HG02610 (cell line): Measurements from ENCODE around the gene SEL1L3.
"Not testable (repeated sequence)": the region's sequence is repeated elsewhere in the genome, so short reads cannot be mapped to it uniquely, and the experiment has no call there.

Source experiments
- ATAC-seq: cut with Tn5 transposase; IDR thresholded peaks from one replicate; pipeline ENCODE4 v1.9.1; 2021; ENCODE audit warnings: mild to moderate bottlenecking, moderate library complexity; ENCODE audit not compliant: unreplicated experiment

The SEL1L3 gene

DNA sequence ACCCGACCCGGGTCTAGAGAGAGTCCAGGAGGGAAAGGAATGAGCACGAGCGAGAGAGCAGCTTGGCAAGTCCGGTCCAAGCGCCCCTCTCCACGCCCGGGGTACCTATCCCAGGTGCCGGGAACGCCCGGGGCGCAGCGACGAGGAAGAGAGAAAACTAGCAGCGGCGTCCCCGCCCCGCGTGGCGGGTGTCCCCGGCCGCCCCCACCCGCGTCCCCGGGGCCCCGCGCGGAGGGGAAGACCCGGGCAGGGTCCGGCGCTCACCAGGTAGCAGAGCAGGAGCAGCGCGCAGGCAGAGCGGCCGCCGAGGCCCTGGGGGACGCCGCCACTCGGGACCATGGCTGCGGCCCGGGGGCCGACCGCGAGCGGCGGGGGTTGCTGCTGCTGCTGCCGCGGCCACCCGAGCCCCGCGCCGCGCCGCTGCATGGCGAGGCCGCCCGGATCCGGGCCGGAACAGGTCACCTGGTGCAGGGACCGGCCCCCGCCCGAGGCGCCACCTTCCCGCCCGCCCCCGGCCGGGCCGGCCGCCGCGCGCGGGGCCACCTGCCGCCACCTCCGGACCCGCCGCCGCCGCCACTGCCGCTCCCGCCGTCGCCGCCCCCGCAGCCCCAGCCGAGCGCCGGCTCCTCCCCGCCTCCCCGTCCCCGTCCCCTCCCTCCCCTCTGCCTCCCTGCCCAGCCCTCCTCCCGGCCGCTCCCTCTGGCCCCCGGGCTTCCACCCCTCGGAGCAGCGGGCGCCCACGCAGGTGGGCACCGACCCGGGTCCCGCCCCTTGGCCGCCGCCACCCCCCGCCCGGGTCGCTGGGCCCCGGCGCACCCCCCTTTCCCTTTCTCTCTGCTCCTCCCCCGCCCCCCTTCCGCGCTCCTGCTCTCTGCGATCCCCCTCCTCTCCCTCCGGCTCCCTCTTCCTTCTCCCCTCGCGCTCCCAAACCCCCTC, at the start of gene SEL1L3:
TSS of gene SEL1L3 (minus strand) at position 578 of the 936 bp plus-strand sequence. CDS start at position 426, 152 bp downstream.
- peak; percentile 37 for ATAC-seq

DNA sequence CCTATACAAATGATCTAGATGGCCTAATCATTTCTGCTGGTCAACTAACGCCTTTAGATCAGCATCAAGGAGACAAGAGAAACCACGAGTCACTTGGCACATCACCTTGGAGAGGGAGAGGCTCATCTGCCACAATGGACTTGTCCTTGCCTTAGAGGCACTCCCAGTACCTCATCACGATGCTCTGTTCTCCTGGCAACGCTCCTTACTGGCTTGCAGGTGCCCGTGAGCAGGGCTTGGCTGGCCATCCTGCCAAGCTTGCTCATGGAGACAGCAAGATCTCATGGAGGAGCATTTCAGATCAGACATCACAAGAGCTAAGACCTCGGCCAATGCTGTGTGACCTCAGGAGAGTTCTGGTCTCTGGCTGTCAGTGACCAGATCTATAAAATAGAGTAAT, 48.6 kb upstream of the SEL1L3 start:
- no peak for ATAC-seq

DNA sequence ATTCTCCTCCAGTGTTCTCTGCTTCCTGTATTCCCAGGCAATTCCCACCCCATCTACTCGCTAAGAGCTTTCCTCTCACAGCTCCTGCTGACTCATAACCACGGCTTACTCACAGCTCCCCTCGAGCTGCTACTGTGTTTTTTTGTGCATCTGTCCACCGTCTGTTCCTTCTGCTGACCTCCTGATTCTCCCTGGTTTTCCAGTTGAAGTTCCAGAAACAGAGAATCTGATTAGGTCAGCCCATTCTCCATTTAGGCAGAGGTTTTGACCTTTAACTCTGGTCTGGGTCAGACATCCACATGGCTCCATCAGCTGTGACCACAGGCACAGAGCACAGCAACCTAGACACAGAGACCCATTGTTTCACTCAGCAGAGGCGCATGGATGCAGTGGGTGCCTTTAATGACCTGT, 45.7 kb upstream of the SEL1L3 start:
- no peak for ATAC-seq

DNA sequence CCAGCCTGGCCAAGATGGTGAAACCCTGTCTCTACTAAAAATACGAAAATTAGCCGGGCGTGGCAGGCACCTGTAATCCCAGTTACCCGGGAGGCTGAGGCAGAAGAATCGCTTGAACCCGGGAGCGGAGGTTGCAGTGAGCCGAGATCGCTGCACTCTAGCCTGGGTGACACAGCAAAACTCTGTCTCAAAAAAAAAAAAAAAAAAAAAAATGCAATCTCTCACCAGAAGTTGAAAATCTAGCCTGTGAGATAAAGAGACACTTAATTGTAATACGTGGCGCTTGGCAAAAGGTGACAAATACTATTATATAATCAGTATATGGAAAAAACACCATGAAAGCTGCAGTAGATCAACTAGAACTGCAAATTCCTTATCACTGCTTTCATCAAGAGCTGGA, 43.3 kb upstream of the SEL1L3 start:
- ATAC-seq, result not testable (repeated sequence)

DNA sequence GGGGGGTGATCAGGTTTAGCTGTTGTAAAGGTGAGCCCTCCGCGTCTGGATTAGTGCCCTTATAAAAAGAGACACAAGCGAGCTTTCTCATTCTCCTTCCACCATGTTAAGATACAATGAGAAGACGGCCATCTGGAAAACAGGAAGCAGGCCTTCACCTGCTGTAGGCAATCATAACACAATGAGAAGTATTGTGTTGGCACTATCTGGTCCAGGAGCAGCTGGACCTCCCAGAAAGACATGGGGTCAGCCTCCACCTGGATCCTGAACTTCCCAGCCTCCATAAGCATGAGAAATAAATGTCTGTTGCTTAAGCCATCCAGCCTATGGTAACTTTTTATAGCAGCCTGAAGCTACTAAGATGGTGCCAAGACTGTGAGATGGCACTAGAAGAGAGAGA, 42.6 kb upstream of the SEL1L3 start:
- no peak for ATAC-seq

DNA sequence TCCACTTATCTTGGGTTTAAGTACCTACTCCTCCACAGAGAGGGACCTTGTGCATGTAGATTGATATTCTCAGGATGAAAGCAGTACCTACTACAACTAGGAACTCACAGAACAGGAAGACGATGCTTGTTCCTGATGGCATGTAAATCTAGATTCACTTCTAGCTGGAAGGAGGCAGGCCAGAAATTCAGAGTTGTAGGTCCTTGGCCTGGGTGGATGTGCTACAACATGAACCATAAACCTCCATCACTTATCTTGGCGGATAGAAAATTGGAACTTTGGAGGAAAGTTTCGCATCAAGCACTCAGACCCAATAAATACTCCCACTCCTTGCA, 41.9 kb upstream of the SEL1L3 start:
- ATAC-seq, result no peak

DNA sequence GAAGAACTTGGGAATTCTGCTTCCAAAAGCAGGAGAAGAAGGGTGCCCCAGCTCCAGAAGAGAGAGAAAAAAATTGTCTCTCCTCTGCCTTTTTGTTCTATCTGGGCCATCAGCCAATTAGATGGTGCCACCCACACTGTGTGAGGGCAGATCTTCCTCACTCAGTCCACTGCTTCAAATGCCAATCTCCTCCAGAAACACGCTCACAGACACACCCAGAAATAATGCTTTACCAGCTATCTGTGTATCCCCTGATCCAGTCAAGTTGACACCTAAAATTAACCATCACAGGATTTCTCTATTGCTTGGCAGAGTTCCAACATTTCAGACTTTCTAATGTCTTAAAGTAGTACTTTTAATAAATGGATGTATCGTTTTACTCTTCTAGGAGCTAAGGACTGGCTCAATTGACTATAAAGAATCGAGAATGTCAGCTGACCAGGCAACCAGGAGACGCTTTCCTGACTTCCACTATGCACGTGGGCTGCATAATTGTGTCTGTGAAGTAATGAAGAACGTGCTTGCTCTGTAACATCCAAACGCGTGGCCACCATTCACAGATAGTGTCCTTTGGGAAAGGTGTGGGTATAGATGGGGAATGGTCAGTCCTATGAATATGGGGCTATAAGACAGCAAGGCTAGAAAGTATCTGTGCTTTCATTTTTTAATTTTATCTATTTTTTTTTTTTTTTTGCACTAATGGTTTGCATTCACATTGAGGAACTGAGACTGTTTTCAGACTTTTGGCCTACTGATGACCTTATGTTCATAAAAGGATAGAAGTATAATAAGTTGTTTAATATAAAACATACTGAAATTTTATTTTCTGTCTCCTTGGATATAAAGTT, 41.3 kb upstream of the SEL1L3 start:
- no peak for ATAC-seq

DNA sequence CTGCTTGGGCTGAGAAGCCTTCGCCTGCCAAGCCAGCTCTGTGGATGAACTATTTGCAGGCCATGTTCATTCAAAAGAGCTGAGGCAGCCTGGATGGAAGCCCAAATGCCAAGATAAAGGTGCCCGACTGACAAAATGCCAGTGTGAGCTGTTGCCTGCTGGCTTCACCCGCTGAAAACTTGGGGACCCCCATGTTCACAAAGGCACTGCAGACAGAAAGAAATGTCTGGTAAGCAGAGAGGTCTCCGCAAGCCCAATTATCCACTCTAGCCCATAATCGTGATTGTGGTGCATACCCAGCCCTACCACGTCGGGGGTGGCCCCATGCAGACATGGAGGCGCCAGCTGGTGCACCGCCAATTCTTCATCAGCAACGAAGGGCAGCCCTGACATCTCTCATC, 38.2 kb upstream of the SEL1L3 start:
- ATAC-seq, result no peak

DNA sequence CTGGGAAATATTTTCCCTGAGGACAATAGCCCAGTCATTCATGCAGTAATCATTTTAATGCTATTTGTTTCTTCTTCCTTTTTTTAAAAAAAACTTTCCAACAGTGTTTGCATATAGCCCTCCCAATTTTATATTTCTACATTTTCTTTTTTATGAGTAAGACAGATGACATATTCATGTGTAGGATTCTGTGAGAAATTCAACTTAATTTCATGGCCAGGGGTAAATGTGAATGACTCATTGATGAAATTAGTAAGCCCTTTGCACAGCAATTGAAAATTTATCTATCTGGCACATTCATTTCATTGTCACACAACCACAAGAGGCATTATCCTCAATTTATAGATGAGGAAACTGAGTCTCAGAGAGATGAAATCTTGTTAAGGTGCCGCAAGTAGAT, 37.5 kb upstream of the SEL1L3 start:
- no peak for ATAC-seq

DNA sequence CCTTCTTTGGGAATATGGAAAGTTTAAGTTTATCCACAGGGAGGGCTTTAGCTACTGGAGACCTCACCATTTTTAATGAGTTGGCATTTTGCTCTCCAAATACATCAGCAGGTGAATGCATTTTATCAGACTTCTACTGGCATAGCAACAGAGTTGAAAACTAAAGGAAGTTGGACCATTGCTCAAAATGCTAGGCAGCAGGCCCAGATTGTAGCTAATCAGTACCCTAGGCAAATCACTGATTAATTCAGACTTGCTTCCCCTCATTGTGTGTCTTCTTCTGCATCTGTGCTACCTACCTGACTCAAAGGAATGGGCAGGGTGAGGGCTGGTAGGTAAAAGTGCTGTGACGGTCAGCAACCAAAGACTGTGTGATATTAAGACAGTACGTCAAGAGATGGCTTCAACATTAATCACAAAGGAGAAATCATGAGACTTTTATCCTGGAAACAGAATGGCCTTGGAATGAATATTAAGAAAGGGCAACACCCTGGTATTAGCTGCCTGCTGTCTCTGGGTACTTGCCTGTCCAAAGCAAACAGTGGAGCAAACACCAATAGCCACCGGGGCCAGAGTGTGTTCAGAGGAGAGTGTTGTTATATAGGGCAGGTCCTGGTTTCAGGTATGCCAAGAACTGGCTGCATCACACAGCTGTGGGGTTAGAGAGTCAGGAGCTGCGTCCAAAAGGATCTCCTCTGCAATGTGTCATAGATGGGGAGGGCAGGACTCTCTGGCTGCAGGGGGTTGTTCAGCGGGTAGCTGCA, 34.2 kb upstream of the SEL1L3 start:
- no peak for ATAC-seq

DNA sequence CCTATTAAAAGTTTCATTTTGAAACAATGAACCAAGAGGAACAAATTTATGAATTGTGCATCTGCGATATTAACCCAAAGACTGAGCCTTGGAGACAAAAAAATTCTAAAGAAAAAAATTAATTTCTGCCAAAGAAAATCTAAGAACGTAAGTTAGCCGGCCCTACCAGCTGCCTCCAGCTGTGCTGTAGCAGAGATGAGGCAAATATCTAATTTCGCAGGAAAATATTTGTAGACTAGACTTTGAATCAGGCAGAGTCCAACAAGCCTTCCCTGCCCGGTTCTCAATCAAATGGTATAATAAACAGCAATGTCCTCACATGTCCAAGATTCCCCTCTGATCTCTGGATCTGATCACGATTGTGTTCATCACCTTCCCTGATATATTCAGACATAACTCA, 30.0 kb upstream of the SEL1L3 start:
- no peak for ATAC-seq

DNA sequence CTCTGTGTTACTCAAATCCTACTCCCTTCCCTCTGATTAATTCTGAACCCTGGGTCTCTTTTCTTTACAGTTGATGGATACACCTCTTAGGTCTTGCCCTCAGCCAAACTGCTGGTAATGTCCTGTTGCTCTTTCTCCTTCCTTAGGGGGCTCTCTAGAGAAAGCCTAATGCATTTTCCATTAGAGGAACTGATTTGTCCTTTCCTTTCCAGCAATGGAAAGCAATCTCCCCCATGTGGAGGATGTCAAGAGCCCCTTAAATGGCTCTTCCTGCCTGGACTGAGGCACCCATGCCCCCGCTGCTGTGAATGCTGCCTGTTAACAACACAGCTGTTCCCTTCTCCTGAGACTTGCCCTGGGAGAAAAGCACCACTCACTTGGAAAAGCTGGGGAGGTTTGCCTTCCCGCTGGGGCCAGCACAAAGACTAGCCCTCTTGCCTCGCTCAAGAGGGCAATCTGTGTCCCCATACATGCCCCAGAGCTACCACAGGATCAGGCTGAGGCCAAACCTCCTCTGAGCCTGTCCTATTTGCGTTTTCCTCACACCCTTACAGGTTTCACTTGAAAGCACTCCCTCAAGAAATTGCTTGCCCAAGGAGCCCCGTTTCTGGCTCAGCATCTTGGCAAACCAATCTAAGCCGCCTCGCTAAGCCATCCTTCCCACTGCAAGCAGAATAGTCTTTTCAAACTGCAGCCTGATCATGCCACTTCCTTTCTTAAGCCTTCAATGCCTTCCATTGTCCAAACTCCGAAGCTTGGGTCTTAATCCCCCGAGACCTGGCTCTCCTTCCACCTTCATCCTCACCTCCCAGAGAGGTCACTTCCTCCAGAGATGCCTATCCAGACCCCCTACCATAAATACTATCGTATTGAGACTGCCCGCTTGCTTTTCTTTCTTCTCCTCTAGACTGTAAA, 28.0 kb upstream of the SEL1L3 start:
- ATAC-seq, result no peak

DNA sequence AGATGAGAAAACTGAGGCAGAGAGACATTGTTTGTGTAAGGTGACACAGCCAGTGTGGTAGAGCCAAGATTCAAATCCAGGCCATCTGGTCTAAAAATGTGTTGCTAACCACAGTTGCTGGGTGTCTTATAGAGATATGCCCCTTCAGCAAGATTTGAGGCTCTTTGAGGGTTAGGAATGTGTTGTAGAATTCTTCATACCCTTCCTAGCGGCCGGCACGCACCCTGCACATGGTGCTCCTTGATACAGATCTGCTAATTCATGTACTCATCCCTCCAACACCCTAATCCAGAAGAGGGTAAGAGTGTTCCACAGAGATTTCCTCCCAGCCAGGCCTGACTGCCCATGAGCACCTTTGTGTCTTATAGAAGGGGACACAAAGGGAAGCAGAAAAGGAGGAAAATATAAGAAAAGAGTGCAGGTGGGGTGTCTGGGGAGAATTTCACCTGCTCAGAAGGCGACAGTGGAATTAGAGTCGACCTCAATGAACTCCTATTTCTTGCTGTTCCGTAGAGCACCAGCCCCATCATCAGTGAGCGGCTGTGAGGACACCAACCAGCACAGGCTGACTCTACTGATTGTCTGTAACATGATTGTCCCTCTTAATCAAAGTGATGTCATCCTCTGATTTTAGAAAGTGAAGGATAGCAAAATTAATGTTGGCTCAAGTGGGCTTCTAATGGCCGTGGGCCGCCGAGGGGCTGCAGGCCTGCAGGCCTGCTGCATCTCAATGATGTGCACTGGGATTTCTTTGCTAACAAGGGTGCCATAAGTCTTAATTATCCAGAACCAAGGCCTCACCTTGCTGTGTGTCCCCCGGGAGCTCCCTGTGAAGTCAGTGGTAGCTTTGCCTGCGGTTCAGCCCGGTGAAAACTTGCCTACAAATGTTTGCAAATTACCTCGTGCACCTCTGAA, 27.1 kb upstream of the SEL1L3 start:
- ATAC-seq, result no peak

DNA sequence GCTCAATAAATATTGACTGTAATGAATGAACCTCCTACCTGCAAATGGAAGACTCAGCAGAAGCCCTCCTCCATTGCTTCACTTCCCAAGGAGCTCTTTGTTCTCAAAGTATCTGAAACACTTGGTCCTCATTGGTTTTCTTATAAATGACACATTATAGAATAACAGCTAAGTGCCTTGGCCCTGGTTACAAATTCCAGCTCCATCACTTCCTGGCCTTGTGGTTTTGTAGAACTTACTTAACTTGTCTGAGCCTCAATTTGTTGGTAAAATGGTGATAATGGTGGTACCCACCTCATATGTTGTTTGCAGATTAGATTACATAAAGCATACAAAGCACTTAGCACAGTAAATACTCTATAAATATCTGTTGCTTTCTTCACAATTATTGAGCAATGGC, 26.0 kb upstream of the SEL1L3 start:
- no peak for ATAC-seq

DNA sequence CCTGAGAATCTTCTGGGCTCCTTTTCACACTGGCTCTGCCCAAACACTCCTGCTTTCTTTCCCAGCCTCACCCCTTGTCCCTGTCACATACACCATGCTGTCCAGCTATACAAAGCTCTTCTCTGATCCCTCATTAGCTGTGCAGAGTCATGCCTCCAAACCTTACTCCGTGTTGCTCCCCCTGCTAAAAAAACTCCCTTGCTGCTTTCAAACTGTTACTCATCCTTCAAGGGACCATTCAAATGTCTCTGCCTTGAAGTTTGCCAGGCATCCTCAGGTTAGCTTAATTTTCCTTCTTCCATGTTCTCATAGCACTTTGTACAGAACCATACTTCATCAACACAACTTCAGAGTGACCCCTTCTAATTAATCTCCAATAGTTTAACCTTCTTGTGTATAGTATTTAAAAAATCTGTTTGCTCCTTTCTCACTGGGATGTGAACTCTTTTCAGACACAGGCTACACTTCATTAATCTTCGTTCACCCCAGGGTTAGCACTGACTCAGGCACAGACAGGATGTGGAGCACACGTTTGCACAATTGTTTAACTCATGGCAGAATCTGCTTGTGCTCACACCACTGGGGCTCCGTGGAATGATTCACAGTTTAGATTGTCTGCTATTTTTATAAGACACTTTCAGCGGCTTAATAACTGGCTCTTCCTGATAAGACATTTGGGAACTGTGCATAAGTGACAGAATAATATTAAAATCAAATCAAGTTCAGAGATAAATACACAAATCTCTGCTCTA, 21.4 kb upstream of the SEL1L3 start:
- peak; percentile 83 for ATAC-seq

DNA sequence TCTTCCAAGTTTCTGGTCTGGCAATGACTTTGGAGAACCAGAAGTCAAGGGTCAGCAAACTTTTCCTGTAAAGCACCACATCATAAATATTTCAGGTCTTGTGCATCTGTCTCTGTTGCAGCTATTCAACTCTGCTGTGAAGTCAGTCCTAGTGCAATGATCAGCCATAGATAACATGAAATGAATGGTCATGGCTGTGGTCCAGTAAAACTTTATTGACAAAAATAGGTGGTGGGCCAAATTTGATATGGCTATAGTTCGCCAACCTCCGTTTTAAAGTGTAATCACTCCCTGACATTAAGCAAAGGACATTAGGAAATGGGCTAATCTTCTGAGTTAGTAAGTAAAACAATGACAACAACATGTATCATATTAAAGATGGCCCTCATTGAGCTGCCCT, 20.8 kb upstream of the SEL1L3 start:
- no peak for ATAC-seq

DNA sequence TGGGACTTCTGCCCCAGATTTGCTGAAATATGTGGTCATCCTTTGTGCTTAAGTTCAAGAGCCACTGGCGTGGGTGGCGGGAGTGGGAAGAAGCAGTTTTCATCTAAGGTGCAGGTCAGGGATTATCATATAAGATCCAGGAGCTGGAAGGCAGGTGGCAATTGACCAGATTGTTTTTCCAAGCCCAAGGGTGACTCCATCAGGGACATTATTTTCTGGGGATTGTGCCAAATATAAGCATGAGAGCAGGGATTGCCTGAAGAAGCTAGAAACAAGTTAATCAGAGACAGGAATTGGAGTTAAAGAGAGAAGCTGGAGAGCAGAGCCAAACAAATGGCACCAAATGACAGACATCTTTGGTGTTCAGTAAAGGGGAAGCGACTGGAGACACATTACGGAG, 19.4 kb upstream of the SEL1L3 start:
- ATAC-seq, result no peak

DNA sequence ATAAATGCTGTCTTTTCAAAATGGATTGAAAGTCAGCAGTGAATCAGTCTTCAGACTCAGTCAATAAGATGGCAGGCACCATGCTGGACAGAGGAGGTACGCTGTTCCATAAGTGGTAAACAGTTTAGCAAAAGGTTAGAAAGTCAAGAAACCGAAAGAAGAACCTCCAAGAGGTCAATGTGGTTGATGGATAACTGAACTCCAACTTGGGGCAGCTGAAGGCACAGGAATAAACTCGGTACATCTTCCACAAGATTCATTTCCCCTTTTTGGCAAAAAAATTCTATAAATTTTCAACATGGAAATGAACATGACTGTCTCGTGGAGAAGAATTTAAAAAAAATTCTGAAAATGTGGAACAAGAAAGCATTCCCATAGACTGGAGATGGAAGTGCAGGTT, 18.4 kb upstream of the SEL1L3 start:
- ATAC-seq, result no peak
